Hepatocyte (in vitro differentiated cells): ENCODE data around the gene FAM210A.

Experiments
- CTCF ChIP-seq: fragments of 200-600 bp; sonication (generic); IDR thresholded peaks from 2 replicates; pipeline ENCODE4 v1.5.1; 2016; ENCODE audit warnings: antibody characterized with exemption, mild to moderate bottlenecking; ENCODE audit not compliant: poor library complexity
- EZH2 ChIP-seq: fragments of 200-600 bp; sonication (generic); IDR thresholded peaks from 2 replicates; pipeline ENCODE4 v1.6.1; 2016; ENCODE audit warnings: antibody characterized with exemption, mild to moderate bottlenecking, borderline replicate concordance
- EZH2phosphoT487 ChIP-seq: fragments of 200-600 bp; sonication (generic); IDR thresholded peaks from one replicate; pipeline ENCODE4 v1.6.1; 2018; ENCODE audit warnings: antibody characterized with exemption, mild to moderate bottlenecking, low read depth, moderate library complexity; ENCODE audit not compliant: unreplicated experiment, severe bottlenecking

GRCh38 chr18:13646633-13647032, 79.7 kb downstream of the FAM210A start:
- TF ChIP-seq CTCF = no peak
- TF ChIP-seq EZH2 = no peak
- TF ChIP-seq EZH2phosphoT487 = no peak
